GM12878 (cell line): Measurements from ENCODE around the gene CORO2B. TPM values are rescaled to one million over a fixed set of nuclear protein-coding genes. Genes with fewer than 3 reads are reported as not detected.

Source experiments
- ATAC-seq: fragments of 200-7000 bp; cut with Tn5 transposase; 3 replicates; pipeline ENCODE4 v1.9.1; 2020; ENCODE audit warnings: mild to moderate bottlenecking, moderate library complexity
- BruUV-seq: library from RNA; stranded (reverse); fragments of 400-500 nt; replicated peaks from 2 replicates; lab custom pipeline; 2021; lab: Mats Ljungman, UMichigan
- CTCF ChIA-PET: fragments of 300-600 bp; sonication (Branson Sonifier 250); formaldehyde crosslinking; extraction: SDS; loops from one replicate; lab custom pipeline; 2021; ENCODE audit warnings: inconsistent platforms; lab: Yijun Ruan, JAX
- POLR2A ChIA-PET: fragments of 350-600 bp; formaldehyde crosslinking; extraction: SDS; loops from one replicate; lab custom pipeline; 2021; ENCODE audit warnings: inconsistent platforms; lab: Charles Lee
- RAD21 ChIA-PET: fragments of 300-600 bp; sonication (Branson Sonifier 250); formaldehyde crosslinking; loops from one replicate; lab custom pipeline; 2023; ENCODE audit warnings: antibody characterized with exemption; ENCODE audit not compliant: unreplicated experiment; lab: Charles Lee
- SMC1A ChIA-PET: fragments of 300-600 bp; sonication (Branson Sonifier 250); formaldehyde crosslinking; loops from one replicate; lab custom pipeline; 2023; ENCODE audit not compliant: unreplicated experiment, uncharacterized antibody; lab: Charles Lee
- DNase-seq: peaks from one replicate; pipeline ENCODE4 v3.0.0-alpha.2; 2011; ENCODE audit warnings: low read depth, low spot score
- FAIRE-seq: peaks from 3 replicates; lab custom pipeline; 2011; peaks lifted over from hg19 to GRCh38; lab: Jason Lieb, UNC
- H2AFZ ChIP-seq: 2 replicates; pipeline ENCODE4 v1.6.0; 2011; ENCODE audit warnings: low read depth, low read length, control low read depth; ENCODE audit not compliant: control insufficient read depth
- H3K27ac ChIP-seq: 2 replicates; pipeline ENCODE4 v1.5.1; 2011; ENCODE audit warnings: control low read depth; ENCODE audit not compliant: control insufficient read depth, insufficient read depth
- H3K27me3 ChIP-seq, 2 experiments: replicated peaks in 1 of 2; 2 replicates each; pipeline versions ENCODE4 v1.6.0 to v1.6.1; 2011; ENCODE audit warnings: low read length in 1 of 2; ENCODE audit not compliant: control insufficient read depth in 2 of 2, insufficient read depth in 2 of 2
- H3K36me3 ChIP-seq, 2 experiments: 2 replicates each; pipeline ENCODE4 v1.5.1; 2011; ENCODE audit warnings: low read length in 1 of 2; ENCODE audit not compliant: control insufficient read depth in 2 of 2, insufficient read depth in 2 of 2
- H3K4me1 ChIP-seq: 2 replicates; pipeline ENCODE4 v1.6.1; 2011; ENCODE audit warnings: mild to moderate bottlenecking, low read length, moderate library complexity, mixed read lengths; ENCODE audit not compliant: control insufficient read depth, insufficient read depth
- H3K4me2 ChIP-seq: 2 replicates; pipeline ENCODE4 v1.6.0; 2011; ENCODE audit warnings: control low read depth; ENCODE audit not compliant: control insufficient read depth, insufficient read depth
- H3K4me3 ChIP-seq: fragments of 200-600 bp; sonication (generic); 2 replicates; pipeline ENCODE4 v1.5.1; 2016
- H3K79me2 ChIP-seq: 2 replicates; pipeline ENCODE4 v1.6.0; 2011; ENCODE audit warnings: low read length; ENCODE audit not compliant: control insufficient read depth, insufficient read depth
- H3K9ac ChIP-seq: 2 replicates; pipeline ENCODE4 v1.8.0; 2011; ENCODE audit warnings: low read length, control low read depth, mixed read lengths; ENCODE audit not compliant: control insufficient read depth, insufficient read depth
- H3K9me3 ChIP-seq: replicated peaks from 3 replicates; pipeline ENCODE4 v1.5.1; 2011; ENCODE audit warnings: mild to moderate bottlenecking, low read length; ENCODE audit not compliant: control insufficient read depth, insufficient read depth
- H4K20me1 ChIP-seq: 2 replicates; pipeline ENCODE4 v1.6.0; 2011; ENCODE audit not compliant: control insufficient read depth, insufficient read depth
- CREM ChIP-seq: IDR thresholded peaks from 2 replicates; pipeline ENCODE4 v1.6.1; 2014; ENCODE audit warnings: antibody characterized with exemption, low read depth
- EGR1 ChIP-seq, 2 experiments: IDR thresholded peaks; 1 replicate in 1 of 2; 2 replicates in 1 of 2; pipeline ENCODE4 v1.6.1; 2011 to 2012; ENCODE audit warnings: low read depth in 2 of 2, low read length in 2 of 2, borderline replicate concordance in 1 of 2, mild to moderate bottlenecking in 1 of 2, moderate library complexity in 1 of 2
- MTA3 ChIP-seq: IDR thresholded peaks from 2 replicates; pipeline ENCODE4 v1.6.1; 2012; ENCODE audit warnings: low read length, inconsistent platforms, borderline replicate concordance
- SMC3 ChIP-seq: IDR thresholded peaks from 2 replicates; pipeline ENCODE4 v1.6.1; 2011; ENCODE audit warnings: low read length, improper control_type of control experiment, borderline replicate concordance
- SREBF2 ChIP-seq: IDR thresholded peaks from 2 replicates; pipeline ENCODE4 v1.6.1; 2012; ENCODE audit warnings: mild to moderate bottlenecking, low read length
- STAT3 ChIP-seq: IDR thresholded peaks from 2 replicates; pipeline ENCODE4 v1.6.1; 2011; ENCODE audit warnings: low read depth, low read length, improper control_type of control experiment
- TAF1 ChIP-seq: IDR thresholded peaks from 2 replicates; pipeline ENCODE4 v1.6.1; 2011; ENCODE audit warnings: mild to moderate bottlenecking, low read depth, low read length, borderline replicate concordance
- TBL1XR1 ChIP-seq: IDR thresholded peaks from 2 replicates; pipeline ENCODE4 v1.6.1; 2012; ENCODE audit warnings: low read depth, low read length, improper control_type of control experiment
- WGBS: methylation state at CpG from one replicate; pipeline ENCODE4 v1.1.6; 2016; ENCODE audit warnings: low lambda C conversion rate; ENCODE audit not compliant: insufficient replicate concordance, insufficient coverage; ENCODE audit errors: missing lambda C conversion rate; 5-methylcytosine and 5-hydroxymethylcytosine counted together
- in situ Hi-C: fragments of 300-500 bp; cut with MboI; formaldehyde crosslinking; loops from 9 replicates; pipeline ENCODE4 v1.14.3; 2018; ENCODE audit warnings: mixed read lengths
- intact Hi-C: fragments of 100-400 bp; cut with micrococcal nuclease; formaldehyde crosslinking; loops from one replicate; pipeline ENCODE4 v1.14.2; 2022; ENCODE audit not compliant: unreplicated experiment
- polyA plus RNA-seq, 11 experiments: library from polyadenylated mRNA; depleted of rRNA in 4 of 11; unstranded in 6 of 11; stranded (reverse) in 5 of 11; fragments of >200 nt; fragmentation: Nextera tagmentation in 4 of 11; fragmentation: Illumina TruSeq in 1 of 11; extraction: Ambion mirVana in 4 of 11; extraction: Trizol in 1 of 11; gene quantifications; 1 replicate in 1 of 11; 2 replicates in 10 of 11; pipeline versions ENCODE4 v1.2.1 to v1.2.3, GENCODE V29; 2011 to 2016; ENCODE audit warnings: inconsistent platforms in 2 of 11, missing spikeins in 2 of 11, low read depth in 1 of 11
- total RNA-seq, 4 experiments: library from RNA; depleted of rRNA in 3 of 4; stranded (reverse); fragments of >200 nt in 3 of 4; fragmentation: Illumina TruSeq in 1 of 4; extraction: Trizol in 1 of 4; gene quantifications; 2 replicates each; pipeline versions ENCODE4 v1.2.1 to v1.2.3, GENCODE V29; 2013 to 2021
- TF ChIP-seq, protein P1 (sequence below): fragments of 450-650 bp; IDR thresholded peaks from 2 replicates; pipeline ENCODE4 v1.6.1; 2017; ENCODE audit warnings: mild to moderate bottlenecking
- TF ChIP-seq, protein P2 (sequence below): fragments of 450-650 bp; formaldehyde crosslinking; IDR thresholded peaks from 2 replicates; pipeline ENCODE4 v1.5.0; 2022; ENCODE audit warnings: mild to moderate bottlenecking, missing genetic modification characterization
- TF ChIP-seq, protein P3 (sequence below): IDR thresholded peaks from 2 replicates; pipeline ENCODE4 v1.6.1; 2012; ENCODE audit warnings: improper control_type of control experiment, low read depth, low read length; ENCODE audit not compliant: insufficient replicate concordance

The CORO2B gene
- total and polyA plus RNA-seq, 10 of the 15 experiments (the other 5 are each of a cell fraction or from before 2014, with no cell fraction given): 0.05 to 0.73 (median 0.13) TPM; not detected in 4

DNA sequence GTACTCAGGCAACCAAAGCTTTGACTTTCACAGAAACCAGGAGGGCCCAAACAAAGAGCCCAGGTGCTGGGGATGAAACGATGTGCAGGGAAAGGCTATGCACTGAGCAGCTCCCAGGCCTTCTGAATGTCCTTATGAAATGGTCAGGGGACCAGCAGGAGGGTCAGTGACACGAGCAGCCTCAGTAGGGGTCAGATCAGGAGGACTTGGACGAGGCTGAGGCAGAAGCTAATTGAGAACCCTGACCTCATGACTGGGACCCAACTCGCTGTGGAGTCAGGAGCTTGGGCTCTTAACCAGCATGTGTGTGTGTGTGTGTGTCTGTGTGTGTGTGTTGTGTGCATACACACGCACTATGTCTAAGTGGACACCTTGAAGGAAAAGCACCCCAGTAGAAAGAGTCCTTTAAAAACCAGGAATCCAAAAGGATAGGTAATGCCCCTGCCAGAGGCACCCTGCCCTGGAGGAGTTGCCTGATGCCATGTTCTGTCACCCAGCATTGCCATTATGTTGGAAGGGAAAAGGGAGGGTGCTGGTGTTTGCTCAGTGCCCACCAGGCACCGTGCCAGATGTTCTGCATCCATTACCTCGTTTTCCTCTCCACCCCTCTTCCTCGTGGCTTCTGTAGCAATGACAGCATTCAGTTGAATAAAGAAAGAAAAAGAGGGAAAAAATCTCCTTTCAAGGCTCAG lies 50.9 kb downstream of the CORO2B start:
- BruUV-seq: no TSS peak
- Histone ChIP-seq H3K36me3 (no peaks in the 10 kb centered on the region), H3K9me3 (no peaks in the 10 kb centered on the region), H3K79me2 (no peaks in the 10 kb centered on the region), H3K27me3 (peaks cover 6 to 10% of the 10 kb centered on the region in 2 experiments), H3K27ac (no peak overlapping the region), H3K4me3 (no peak overlapping the region), H3K4me1 (no peaks in the 10 kb centered on the region), H4K20me1 (no peaks in the 10 kb centered on the region), H2AFZ (no peak overlapping the region), H3K9ac (no peak overlapping the region), H3K4me2 (no peak overlapping the region)
- in situ Hi-C loops: no loop called here
- RAD21 ChIA-PET: no interaction called here
- ATAC-seq: no peak
- CTCF ChIA-PET: no interaction called here
- POLR2A ChIA-PET: no interaction called here
- intact Hi-C loops: no loop called here
- SMC1A ChIA-PET: no interaction called here
- DNase-seq: no peak
- under 1% methylated on average over 8 of the region's 8 CpGs for WGBS
- no peak for FAIRE-seq
- TF ChIP-seq TAF1: no peak
- TF ChIP-seq, protein P1, sequence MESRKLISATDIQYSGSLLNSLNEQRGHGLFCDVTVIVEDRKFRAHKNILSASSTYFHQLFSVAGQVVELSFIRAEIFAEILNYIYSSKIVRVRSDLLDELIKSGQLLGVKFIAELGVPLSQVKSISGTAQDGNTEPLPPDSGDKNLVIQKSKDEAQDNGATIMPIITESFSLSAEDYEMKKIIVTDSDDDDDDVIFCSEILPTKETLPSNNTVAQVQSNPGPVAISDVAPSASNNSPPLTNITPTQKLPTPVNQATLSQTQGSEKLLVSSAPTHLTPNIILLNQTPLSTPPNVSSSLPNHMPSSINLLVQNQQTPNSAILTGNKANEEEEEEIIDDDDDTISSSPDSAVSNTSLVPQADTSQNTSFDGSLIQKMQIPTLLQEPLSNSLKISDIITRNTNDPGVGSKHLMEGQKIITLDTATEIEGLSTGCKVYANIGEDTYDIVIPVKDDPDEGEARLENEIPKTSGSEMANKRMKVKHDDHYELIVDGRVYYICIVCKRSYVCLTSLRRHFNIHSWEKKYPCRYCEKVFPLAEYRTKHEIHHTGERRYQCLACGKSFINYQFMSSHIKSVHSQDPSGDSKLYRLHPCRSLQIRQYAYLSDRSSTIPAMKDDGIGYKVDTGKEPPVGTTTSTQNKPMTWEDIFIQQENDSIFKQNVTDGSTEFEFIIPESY: no peak
- TF ChIP-seq, protein P2, sequence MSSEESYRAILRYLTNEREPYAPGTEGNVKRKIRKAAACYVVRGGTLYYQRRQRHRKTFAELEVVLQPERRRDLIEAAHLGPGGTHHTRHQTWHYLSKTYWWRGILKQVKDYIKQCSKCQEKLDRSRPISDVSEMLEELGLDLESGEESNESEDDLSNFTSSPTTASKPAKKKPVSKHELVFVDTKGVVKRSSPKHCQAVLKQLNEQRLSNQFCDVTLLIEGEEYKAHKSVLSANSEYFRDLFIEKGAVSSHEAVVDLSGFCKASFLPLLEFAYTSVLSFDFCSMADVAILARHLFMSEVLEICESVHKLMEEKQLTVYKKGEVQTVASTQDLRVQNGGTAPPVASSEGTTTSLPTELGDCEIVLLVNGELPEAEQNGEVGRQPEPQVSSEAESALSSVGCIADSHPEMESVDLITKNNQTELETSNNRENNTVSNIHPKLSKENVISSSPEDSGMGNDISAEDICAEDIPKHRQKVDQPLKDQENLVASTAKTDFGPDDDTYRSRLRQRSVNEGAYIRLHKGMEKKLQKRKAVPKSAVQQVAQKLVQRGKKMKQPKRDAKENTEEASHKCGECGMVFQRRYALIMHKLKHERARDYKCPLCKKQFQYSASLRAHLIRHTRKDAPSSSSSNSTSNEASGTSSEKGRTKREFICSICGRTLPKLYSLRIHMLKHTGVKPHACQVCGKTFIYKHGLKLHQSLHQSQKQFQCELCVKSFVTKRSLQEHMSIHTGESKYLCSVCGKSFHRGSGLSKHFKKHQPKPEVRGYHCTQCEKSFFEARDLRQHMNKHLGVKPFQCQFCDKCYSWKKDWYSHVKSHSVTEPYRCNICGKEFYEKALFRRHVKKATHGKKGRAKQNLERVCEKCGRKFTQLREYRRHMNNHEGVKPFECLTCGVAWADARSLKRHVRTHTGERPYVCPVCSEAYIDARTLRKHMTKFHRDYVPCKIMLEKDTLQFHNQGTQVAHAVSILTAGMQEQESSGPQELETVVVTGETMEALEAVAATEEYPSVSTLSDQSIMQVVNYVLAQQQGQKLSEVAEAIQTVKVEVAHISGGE: no peak
- TF ChIP-seq SREBF2: no peak
- TF ChIP-seq TBL1XR1: no peak
- TF ChIP-seq MTA3: no peak
- TF ChIP-seq CREM: no peak
- TF ChIP-seq STAT3: no peak
- TF ChIP-seq, protein P3, sequence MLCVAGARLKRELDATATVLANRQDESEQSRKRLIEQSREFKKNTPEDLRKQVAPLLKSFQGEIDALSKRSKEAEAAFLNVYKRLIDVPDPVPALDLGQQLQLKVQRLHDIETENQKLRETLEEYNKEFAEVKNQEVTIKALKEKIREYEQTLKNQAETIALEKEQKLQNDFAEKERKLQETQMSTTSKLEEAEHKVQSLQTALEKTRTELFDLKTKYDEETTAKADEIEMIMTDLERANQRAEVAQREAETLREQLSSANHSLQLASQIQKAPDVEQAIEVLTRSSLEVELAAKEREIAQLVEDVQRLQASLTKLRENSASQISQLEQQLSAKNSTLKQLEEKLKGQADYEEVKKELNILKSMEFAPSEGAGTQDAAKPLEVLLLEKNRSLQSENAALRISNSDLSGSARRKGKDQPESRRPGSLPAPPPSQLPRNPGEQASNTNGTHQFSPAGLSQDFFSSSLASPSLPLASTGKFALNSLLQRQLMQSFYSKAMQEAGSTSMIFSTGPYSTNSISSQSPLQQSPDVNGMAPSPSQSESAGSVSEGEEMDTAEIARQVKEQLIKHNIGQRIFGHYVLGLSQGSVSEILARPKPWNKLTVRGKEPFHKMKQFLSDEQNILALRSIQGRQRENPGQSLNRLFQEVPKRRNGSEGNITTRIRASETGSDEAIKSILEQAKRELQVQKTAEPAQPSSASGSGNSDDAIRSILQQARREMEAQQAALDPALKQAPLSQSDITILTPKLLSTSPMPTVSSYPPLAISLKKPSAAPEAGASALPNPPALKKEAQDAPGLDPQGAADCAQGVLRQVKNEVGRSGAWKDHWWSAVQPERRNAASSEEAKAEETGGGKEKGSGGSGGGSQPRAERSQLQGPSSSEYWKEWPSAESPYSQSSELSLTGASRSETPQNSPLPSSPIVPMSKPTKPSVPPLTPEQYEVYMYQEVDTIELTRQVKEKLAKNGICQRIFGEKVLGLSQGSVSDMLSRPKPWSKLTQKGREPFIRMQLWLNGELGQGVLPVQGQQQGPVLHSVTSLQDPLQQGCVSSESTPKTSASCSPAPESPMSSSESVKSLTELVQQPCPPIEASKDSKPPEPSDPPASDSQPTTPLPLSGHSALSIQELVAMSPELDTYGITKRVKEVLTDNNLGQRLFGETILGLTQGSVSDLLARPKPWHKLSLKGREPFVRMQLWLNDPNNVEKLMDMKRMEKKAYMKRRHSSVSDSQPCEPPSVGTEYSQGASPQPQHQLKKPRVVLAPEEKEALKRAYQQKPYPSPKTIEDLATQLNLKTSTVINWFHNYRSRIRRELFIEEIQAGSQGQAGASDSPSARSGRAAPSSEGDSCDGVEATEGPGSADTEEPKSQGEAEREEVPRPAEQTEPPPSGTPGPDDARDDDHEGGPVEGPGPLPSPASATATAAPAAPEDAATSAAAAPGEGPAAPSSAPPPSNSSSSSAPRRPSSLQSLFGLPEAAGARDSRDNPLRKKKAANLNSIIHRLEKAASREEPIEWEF: no peak
- TF ChIP-seq SMC3: no peak
- TF ChIP-seq EGR1 (IDR thresholded peaks at IDR 0.05; ENCODE audit: borderline replicate concordance in 1 of 2, low read depth in 2 of 2, low read length in 2 of 2): no peak
